ACC112 (cell line): ENCODE data around the gene SH2D7.

Experiments
- H2AFZ ChIP-seq: fragments of 200-600 bp; sonication (generic); one replicate; pipeline ENCODE4 v1.6.0; 2017; ENCODE audit warnings: antibody characterized with exemption, low read length; ENCODE audit not compliant: unreplicated experiment
- H3K27ac ChIP-seq: fragments of 200-600 bp; sonication (generic); 2 replicates; pipeline ENCODE4 v1.5.1; 2014; ENCODE audit warnings: low read depth, mild to moderate bottlenecking, antibody characterized with exemption, low read length, moderate library complexity
- H3K27me3 ChIP-seq: fragments of 200-600 bp; sonication (generic); 2 replicates; pipeline ENCODE4 v1.6.1; 2014; ENCODE audit warnings: mild to moderate bottlenecking, antibody characterized with exemption, low read length, moderate library complexity, mixed read lengths; ENCODE audit not compliant: insufficient read depth
- H3K36me3 ChIP-seq: fragments of 200-600 bp; sonication (generic); 2 replicates; pipeline ENCODE4 v1.6.1; 2016; ENCODE audit warnings: mild to moderate bottlenecking, antibody characterized with exemption, low read length, moderate library complexity, mixed read lengths; ENCODE audit not compliant: insufficient read depth
- H3K4me1 ChIP-seq: fragments of 200-600 bp; sonication (generic); one replicate; pipeline ENCODE4 v1.6.1; 2016; ENCODE audit warnings: low read length, mixed read lengths; ENCODE audit not compliant: insufficient read depth, unreplicated experiment, control insufficient read depth
- H3K4me3 ChIP-seq: fragments of 200-600 bp; sonication (generic); 2 replicates; pipeline ENCODE4 v1.5.1; 2014; ENCODE audit warnings: mild to moderate bottlenecking, low read depth, low read length
- H3K79me2 ChIP-seq: fragments of 200-600 bp; sonication (generic); one replicate; pipeline ENCODE4 v1.6.0; 2016; ENCODE audit warnings: low read length; ENCODE audit not compliant: control insufficient read depth, unreplicated experiment, insufficient read depth

The SH2D7 gene

GRCh38 chr15:78070049-78070700, 22.2 kb upstream of the SH2D7 start:
- Histone ChIP-seq H3K27me3 (no peaks in the 10 kb centered on the region), H3K4me3 (no peak overlapping the region), H3K4me1 (peaks cover 82% of the 10 kb centered on the region), H3K27ac (peak overlapping the region; percentile 97; the same call in 1 of the 2 replicates), H3K79me2 (peaks cover 95% of the 10 kb centered on the region), H2AFZ (no peak overlapping the region), H3K36me3 (no peaks in the 10 kb centered on the region)

- H3K79me2 ChIP-seq: peaks cover 91% of the 10 kb centered on the region
- 0 out of 2 replicates have a peak overlapping the region, but pooled peaks have one; percentile 49 for H3K27ac ChIP-seq
- H3K36me3 ChIP-seq: no peaks in the 10 kb centered on the region
- H3K4me3 ChIP-seq: no peak overlapping the region
- H3K27me3 ChIP-seq: no peaks in the 10 kb centered on the region
- peaks cover 78% of the 10 kb centered on the region for H3K4me1 ChIP-seq
- H2AFZ ChIP-seq: no peak overlapping the region
These were observed 21.0 kb upstream of the SH2D7 start for GRCh38 chr15:78071383-78071782.

GRCh38 chr15:78072080-78072892, 20.1 kb upstream of the SH2D7 start:
- H3K27me3 ChIP-seq: no peaks in the 10 kb centered on the region
- peak overlapping the region; percentile 49 for H3K27ac ChIP-seq
- no peak overlapping the region for H2AFZ ChIP-seq
- H3K4me1 ChIP-seq: peaks cover 69% of the 10 kb centered on the region
- H3K79me2 ChIP-seq: peaks cover 91% of the 10 kb centered on the region
- peak overlapping the region; percentile 26 for H3K4me3 ChIP-seq
- H3K36me3 ChIP-seq: no peaks in the 10 kb centered on the region

GRCh38 chr15:78073046-78073787, 19.1 kb upstream of the SH2D7 start:
- Histone ChIP-seq H3K4me1 (peaks cover 60% of the 10 kb centered on the region), H3K36me3 (no peaks in the 10 kb centered on the region), H3K27ac (peak overlapping the region; percentile 49), H3K4me3 (peak overlapping the region; percentile 26; the same call in 1 of the 2 replicates), H3K27me3 (no peaks in the 10 kb centered on the region), H3K79me2 (peaks cover 82% of the 10 kb centered on the region), H2AFZ (no peak overlapping the region)

GRCh38 chr15:78075490-78076230, 16.7 kb upstream of the SH2D7 start:
- no peaks in the 10 kb centered on the region for H3K36me3 ChIP-seq
- no peak overlapping the region for H2AFZ ChIP-seq
- peaks cover 37% of the 10 kb centered on the region for H3K4me1 ChIP-seq
- H3K27me3 ChIP-seq: no peaks in the 10 kb centered on the region
- peaks cover 57% of the 10 kb centered on the region for H3K79me2 ChIP-seq
- H3K27ac ChIP-seq: peak overlapping the region; percentile 90
- H3K4me3 ChIP-seq: peak overlapping the region; percentile 100

GRCh38 chr15:78076231-78077052, 15.9 kb upstream of the SH2D7 start:
- Histone ChIP-seq H3K27ac (peak overlapping the region; percentile 90), H3K36me3 (no peaks in the 10 kb centered on the region), H3K4me3 (peak overlapping the region; percentile 100), H3K27me3 (no peaks in the 10 kb centered on the region), H2AFZ (peak overlapping the region; percentile 84), H3K4me1 (peaks cover 31% of the 10 kb centered on the region), H3K79me2 (peaks cover 50% of the 10 kb centered on the region)

- Histone ChIP-seq H2AFZ (peak within 1 kb of the TSS; percentile 90), H3K79me2 (peaks cover 42% of the 10 kb centered on the region), H3K27me3 (no peaks in the 10 kb centered on the region), H3K36me3 (no peaks in the 10 kb centered on the region), H3K4me3 (peak within 1 kb of the TSS; percentile 100), H3K4me1 (peaks cover 23% of the 10 kb centered on the region), H3K27ac (peak within 1 kb of the TSS; percentile 90)
These were observed 15.1 kb upstream of the SH2D7 start, which contains the start of gene TBC1D2B for GRCh38 chr15:78077053-78077870. Gene TBC1D2B (minus strand): TSS chr15:78077711. CDS start chr15:78077652, 59 bp downstream.

GRCh38 chr15:78077871-78078210, 14.5 kb upstream of the SH2D7 start:
- H3K27ac ChIP-seq: no peak overlapping the region

More at GRCh38 chr15:78077871-78078210, 14.5 kb upstream of the SH2D7 start:
- peaks cover 17% of the 10 kb centered on the region for H3K4me1 ChIP-seq
- no peaks in the 10 kb centered on the region for H3K27me3 ChIP-seq
- H2AFZ ChIP-seq: peak overlapping the region; percentile 90
- no peaks in the 10 kb centered on the region for H3K36me3 ChIP-seq
- peak overlapping the region; percentile 100 for H3K4me3 ChIP-seq
- peaks cover 36% of the 10 kb centered on the region for H3K79me2 ChIP-seq
